Posterior vena cava (tissue), 2 donors: ENCODE measurements around the gene DDX39B. TPM values are rescaled to one million over a fixed set of nuclear protein-coding genes. Genes with fewer than 3 reads are reported as not detected.

Source experiments
- DNase-seq: peaks from one replicate; pipeline ENCODE4 v3.0.0-alpha.2; 2020; ENCODE audit warnings: low spot score
- intact Hi-C, 2 donors: fragments of 100-400 bp; cut with DNase I; formaldehyde crosslinking; loops; one replicate each; pipeline versions ENCODE4 v1.14.1 to v1.14.2; 2022 to 2023
- total RNA-seq, 2 donors: library from RNA; stranded (reverse); fragmentation: NEBNext Ultra II Directional; extraction: Animal tissue kit (Norgen Biotek cat#: 25700); gene quantifications; one replicate each; pipeline ENCODE4 v1.2.1, GENCODE V29; 2021
- donor health status: DM: yes; HTN: yes; CAD: no.
- donor health status: DM: yes; HTN: yes; CAD: no.

DDX39B gene
- total RNA-seq, 2 donors from 2014 or later, result 165 to 180 TPM

DNA sequence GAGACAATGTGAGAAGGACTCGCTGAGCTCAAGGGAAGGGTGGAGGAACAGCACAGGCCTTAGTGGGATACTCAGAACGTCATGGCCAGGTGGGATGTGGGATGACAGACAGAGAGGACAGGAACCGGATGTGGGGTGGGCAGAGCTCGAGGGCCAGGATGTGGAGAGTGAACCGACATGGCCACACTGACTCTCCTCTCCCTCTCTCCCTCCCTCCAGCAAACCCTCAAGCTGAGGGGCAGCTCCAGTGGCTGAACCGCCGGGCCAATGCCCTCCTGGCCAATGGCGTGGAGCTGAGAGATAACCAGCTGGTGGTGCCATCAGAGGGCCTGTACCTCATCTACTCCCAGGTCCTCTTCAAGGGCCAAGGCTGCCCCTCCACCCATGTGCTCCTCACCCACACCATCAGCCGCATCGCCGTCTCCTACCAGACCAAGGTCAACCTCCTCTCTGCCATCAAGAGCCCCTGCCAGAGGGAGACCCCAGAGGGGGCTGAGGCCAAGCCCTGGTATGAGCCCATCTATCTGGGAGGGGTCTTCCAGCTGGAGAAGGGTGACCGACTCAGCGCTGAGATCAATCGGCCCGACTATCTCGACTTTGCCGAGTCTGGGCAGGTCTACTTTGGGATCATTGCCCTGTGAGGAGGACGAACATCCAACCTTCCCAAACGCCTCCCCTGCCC is 35.2 kb upstream of the DDX39B start:
- intact Hi-C loops, result loop anchor here in 1 of 2 donors (1.0 kb wide), 1 partner anchor 37 kb away; no protein-coding TSS in a partner anchor
- DNase-seq, result no peak

DNA sequence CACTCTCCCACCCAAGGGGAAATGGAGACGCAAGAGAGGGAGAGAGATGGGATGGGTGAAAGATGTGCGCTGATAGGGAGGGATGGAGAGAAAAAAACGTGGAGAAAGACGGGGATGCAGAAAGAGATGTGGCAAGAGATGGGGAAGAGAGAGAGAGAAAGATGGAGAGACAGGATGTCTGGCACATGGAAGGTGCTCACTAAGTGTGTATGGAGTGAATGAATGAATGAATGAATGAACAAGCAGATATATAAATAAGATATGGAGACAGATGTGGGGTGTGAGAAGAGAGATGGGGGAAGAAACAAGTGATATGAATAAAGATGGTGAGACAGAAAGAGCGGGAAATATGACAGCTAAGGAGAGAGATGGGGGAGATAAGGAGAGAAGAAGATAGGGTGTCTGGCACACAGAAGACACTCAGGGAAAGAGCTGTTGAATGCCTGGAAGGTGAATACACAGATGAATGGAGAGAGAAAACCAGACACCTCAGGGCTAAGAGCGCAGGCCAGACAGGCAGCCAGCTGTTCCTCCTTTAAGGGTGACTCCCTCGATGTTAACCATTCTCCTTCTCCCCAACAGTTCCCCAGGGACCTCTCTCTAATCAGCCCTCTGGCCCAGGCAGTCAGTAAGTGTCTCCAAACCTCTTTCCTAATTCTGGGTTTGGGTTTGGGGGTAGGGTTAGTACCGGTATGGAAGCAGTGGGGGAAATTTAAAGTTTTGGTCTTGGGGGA is 34.3 kb upstream of the DDX39B start:
- intact Hi-C loops, result loop anchor here in 1 of 2 donors (1.0 kb wide), 1 partner anchor 38 kb away; no protein-coding TSS in a partner anchor
- no peak for DNase-seq

DNA sequence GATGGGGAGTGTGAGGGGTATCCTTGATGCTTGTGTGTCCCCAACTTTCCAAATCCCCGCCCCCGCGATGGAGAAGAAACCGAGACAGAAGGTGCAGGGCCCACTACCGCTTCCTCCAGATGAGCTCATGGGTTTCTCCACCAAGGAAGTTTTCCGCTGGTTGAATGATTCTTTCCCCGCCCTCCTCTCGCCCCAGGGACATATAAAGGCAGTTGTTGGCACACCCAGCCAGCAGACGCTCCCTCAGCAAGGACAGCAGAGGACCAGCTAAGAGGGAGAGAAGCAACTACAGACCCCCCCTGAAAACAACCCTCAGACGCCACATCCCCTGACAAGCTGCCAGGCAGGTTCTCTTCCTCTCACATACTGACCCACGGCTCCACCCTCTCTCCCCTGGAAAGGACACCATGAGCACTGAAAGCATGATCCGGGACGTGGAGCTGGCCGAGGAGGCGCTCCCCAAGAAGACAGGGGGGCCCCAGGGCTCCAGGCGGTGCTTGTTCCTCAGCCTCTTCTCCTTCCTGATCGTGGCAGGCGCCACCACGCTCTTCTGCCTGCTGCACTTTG is 33.6 kb upstream of the DDX39B start, which contains the start of gene TNF:
Gene TNF (plus strand): TSS at position 231 of the 567 bp plus-strand sequence. CDS start 177 bp downstream, at position 408.
- peak; percentile 85 for DNase-seq
- intact Hi-C loops, result no loop called here

DNA sequence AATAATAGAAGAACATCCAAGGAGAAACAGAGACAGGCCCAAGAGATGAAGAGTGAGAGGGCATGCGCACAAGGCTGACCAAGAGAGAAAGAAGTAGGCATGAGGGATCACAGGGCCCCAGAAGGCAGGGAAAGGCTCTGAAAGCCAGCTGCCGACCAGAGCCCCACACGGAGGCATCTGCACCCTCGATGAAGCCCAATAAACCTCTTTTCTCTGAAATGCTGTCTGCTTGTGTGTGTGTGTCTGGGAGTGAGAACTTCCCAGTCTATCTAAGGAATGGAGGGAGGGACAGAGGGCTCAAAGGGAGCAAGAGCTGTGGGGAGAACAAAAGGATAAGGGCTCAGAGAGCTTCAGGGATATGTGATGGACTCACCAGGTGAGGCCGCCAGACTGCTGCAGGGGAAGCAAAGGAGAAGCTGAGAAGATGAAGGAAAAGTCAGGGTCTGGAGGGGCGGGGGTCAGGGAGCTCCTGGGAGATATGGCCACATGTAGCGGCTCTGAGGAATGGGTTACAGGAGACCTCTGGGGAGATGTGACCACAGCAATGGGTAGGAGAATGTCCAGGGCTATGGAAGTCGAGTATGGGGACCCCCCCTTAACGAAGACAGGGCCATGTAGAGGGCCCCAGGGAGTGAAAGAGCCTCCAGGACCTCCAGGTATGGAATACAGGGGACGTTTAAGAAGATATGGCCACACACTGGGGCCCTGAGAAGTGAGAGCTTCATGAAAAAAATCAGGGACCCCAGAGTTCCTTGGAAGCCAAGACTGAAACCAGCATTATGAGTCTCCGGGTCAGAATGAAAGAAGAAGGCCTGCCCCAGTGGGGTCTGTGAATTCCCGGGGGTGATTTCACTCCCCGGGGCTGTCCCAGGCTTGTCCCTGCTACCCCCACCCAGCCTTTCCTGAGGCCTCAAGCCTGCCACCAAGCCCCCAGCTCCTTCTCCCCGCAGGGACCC is 32.6 kb upstream of the DDX39B start:
- intact Hi-C loops, result no loop called here
- DNase-seq, result no peak

DNA sequence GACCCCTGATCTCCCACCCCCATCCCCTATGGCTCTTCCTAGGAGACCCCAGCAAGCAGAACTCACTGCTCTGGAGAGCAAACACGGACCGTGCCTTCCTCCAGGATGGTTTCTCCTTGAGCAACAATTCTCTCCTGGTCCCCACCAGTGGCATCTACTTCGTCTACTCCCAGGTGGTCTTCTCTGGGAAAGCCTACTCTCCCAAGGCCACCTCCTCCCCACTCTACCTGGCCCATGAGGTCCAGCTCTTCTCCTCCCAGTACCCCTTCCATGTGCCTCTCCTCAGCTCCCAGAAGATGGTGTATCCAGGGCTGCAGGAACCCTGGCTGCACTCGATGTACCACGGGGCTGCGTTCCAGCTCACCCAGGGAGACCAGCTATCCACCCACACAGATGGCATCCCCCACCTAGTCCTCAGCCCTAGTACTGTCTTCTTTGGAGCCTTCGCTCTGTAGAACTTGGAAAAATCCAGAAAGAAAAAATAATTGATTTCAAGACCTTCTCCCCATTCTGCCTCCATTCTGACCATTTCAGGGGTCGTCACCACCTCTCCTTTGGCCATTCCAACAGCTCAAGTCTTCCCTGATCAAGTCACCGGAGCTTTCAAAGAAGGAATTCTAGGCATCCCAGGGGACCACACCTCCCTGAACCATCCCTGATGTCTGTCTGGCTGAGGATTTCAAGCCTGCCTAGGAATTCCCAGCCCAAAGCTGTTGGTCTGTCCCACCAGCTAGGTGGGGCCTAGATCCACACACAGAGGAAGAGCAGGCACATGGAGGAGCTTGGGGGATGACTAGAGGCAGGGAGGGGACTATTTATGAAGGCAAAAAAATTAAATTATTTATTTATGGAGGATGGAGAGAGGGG is 31.7 kb upstream of the DDX39B start:
- intact Hi-C loops, result no loop called here

DNA sequence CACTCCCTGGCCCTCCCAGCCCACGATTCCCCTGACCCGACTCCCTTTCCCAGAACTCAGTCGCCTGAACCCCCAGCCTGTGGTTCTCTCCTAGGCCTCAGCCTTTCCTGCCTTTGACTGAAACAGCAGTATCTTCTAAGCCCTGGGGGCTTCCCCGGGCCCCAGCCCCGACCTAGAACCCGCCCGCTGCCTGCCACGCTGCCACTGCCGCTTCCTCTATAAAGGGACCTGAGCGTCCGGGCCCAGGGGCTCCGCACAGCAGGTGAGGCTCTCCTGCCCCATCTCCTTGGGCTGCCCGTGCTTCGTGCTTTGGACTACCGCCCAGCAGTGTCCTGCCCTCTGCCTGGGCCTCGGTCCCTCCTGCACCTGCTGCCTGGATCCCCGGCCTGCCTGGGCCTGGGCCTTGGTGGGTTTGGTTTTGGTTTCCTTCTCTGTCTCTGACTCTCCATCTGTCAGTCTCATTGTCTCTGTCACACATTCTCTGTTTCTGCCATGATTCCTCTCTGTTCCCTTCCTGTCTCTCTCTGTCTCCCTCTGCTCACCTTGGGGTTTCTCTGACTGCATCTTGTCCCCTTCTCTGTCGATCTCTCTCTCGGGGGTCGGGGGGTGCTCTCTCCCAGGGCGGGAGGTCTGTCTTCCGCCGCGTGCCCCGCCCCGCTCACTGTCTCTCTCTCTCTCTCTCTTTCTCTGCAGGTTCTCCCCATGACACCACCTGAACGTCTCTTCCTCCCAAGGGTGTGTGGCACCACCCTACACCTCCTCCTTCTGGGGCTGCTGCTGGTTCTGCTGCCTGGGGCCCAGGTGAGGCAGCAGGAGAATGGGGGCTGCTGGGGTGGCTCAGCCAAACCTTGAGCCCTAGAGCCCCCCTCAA is 30.5 kb upstream of the DDX39B start, which contains the start of gene LTA:
Gene LTA (plus strand): TSS at position 249 of the 871 bp plus-strand sequence. CDS start 454 bp downstream, at position 703.
- DNase-seq, result no peak
- intact Hi-C loops, result no loop called here

More for the DNA sequence above, 31.7 kb upstream of the DDX39B start:
- DNase-seq, result no peak

DNA sequence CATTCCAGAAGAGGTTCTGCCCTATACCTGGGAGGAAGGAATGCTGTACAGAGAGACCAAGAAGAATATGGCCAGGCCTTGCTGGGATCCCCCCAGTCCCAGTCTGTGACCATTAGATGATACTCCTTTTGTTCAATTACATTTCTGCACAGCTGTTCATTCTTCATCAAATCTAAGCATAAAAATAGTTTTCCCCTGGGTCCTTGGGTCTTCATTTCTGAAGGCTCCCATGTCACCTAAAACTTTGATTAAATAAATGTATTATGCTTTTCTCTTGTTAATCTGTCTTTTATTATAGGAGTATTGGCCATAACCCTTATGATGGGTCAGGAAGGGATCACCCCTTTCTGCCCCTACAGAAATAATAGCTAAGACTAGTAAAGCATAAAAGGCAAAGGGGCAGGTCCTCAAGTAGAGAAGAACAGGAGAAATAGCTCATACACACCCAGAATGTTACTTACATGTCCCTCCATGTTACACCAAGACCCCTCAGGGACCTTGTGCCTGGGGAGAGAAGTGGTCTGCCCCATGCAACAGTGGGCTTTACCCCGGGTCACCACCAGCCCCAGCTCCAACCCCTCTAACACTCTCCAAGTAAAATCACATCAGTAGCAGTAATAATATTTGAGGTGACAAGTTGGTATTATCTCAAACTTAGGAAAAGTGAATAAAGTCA is 28.2 kb upstream of the DDX39B start:
- intact Hi-C loops, result no loop called here
- DNase-seq, result no peak

DNA sequence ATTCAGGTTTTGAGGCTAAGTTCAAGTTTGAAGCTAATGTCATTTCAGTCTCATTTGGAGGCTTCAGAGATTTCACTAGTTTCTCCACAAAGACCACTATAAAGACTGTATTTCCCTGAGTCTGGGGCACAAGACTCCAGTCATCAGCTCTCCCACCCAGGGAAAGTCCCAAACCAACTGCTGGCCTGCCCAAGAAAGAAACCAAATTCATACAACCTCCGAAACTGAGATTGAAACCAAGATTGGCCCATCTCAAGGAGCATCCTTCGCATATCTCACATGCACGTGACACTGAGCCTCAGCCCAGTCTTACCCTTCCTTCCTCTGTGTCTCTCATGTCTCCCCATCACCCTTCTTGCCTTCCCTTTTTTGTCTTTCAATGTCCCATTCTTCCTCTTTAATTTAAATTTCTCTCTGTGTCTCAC is 26.7 kb upstream of the DDX39B start:
- intact Hi-C loops, result no loop called here
- DNase-seq, result no peak

DNA sequence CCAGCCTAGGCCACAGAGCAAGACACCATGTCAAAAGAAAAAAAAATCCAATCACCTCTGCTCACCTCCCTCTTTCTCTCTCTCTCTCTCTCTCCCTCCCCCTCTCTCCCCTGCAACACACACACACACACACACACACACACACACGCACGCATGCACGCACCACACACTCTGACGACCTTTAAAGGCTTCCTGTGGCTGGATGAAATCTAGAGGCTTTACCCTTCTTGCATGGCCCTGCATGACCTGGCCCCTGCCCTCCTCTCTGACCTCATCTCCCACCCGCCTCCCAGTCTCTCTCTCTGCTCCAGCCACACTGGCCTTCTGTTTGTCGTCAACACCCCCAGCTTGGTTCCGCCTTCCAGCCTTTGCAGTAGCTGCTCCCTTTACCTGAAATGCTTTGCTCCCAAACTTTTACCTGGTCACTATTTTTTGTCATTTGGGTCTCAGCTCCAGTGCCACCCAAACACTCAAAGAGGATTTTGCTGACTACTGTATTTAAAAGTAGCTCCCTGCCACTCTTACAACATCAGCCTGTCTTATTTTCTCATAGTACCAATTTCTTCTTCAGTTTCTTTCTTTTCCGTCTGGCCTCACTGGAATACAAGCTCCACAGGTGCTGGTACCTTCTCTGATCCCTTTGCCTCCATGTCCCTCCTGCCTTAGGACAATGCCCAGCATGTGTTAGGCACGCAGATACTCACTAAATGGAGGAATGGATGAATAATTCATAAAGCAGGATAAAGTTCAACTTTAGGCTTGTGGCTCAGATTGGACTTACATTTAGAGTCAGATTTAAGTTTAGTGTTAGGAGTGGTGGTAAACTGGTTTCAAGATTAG is 25.9 kb upstream of the DDX39B start:
- intact Hi-C loops, result no loop called here
- no peak for DNase-seq

DNA sequence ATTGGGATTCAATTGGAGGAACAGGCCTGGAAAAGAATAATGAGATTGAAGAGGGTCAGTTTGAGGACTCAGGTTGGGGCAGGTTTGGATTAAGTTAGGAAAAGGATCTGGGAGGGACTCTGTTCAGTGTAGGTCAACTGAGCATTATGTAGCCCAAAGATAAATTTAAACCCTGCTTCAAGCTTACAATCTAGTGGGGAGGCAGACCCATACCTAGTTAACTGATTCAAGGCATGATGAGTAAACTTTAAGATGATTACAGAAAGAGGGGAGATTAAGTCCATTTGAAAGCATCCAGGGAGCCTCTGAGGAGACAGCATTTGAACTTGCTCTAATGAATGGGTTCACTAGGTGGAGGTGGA is 18.9 kb upstream of the DDX39B start:
- intact Hi-C loops, result no loop called here
- DNase-seq, result no peak

DNA sequence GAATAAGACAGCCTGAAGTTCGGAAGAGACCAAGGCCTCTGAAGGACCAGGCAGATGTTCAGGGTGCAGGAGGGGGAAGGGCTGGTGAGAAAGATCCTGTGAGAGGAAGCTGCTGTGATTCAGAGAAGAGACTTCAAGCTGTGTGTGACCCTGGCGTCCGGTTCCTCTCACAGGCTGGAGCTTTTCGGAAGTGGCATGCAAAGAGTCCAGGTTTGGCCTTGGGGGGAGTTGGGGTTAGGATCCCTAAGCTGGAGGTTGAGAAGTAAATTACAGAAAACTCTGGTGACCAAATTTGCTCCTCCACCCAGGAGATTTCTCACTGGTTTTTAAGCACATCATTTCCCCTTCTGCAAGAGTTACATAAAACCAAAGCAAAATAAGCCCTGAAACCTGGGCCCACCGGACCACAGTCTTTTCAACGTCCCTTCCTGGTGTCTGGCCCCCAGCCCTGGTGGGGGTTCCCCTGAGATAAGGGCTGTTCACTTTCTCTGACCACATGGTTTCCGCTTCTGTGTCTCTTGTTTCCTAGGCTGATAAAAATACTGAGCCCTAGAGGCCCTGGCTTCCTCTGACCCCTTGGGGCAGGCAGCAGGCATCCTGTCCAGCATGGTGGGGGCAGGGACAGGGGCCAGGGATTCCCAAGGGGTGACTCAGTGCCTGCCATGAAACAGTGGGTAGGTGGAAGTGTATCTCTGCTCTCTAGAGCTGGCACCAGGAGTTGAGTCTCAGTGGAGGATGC is 18.3 kb upstream of the DDX39B start:
- DNase-seq, result peak; percentile 86
- intact Hi-C loops, result no loop called here

DNA sequence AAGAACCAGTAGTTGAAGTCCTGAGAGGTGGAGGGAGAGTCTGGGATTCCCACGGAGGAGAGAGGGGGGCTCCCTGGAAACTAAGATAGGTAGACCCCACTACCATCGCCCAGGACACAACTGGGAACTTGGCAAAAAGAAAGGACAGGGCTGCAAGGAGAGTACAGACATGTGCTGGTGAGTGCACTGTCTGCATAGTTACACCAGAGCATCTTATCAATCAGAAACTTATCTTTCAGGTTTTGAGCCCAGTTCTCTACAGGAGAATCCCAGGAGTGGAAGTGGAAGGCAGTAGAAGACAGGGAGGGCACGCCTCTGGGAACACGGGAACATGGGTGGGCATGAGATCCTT is 17.8 kb upstream of the DDX39B start:
- intact Hi-C loops, result no loop called here
- DNase-seq, result no peak

DNA sequence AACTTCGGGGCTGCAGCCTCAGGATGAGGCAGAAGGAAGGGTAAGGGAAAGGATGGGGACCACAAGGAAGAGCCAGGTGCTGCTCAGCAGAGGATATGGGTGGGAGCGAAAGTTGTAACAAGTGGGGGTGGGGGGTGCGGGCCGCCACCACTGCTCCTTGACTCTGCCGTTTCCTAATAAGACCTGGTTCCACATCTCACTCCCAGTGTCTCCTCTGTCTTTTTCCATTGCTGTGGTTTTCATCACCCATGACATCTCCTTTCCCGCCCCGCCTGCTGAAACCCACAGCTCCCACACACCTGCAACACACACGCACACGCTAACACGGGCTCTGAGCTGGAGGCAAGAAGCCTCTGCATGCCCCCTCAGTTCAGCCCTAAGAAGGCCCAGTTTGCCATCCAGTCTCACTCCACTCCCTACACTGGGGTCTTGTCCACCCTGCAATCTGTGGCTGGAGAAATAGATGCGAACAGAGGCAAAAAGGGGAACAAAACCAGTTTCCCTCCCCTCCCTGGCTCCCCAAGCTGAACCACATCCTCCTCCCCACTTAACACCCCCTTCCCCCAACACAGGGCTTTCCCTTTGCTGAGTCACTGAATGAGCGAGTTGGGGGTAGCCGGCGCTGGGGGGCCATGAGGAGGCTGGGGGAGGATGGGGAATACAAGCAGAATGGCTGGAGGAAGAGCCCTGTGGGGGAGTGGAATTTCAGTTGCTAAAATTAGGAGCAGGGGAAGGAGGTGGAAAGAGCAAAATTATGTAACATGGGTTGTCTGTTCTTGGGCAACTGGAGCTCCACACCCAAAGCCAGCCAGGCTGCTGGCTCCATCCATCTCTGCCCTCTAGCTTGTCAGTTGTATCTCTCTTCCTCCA is 17.1 kb upstream of the DDX39B start:
- DNase-seq, result no peak
- intact Hi-C loops, result no loop called here

DNA sequence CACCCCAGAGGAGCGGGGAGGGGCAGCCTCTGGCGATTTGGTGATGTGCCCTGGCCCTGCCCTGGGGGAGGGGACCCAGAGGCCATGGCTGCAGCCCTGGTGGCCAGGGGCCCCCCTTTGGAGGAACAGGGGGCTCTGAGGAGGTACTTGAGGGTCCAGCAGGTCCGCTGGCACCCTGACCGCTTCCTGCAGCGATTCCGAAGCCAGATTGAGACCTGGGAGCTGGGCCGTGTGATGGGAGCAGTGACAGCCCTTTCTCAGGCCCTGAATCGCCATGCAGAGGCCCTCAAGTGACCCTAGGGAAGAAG is 16.5 kb upstream of the DDX39B start:
- intact Hi-C loops, result no loop called here
- no peak for DNase-seq
